H1 (cell line): Measurements from ENCODE around the gene WDR38. TPM values are rescaled to one million over a fixed set of nuclear protein-coding genes. Genes with fewer than 3 reads are reported as not detected.

ENCODE experiments used
- BRCA1 ChIP-seq: IDR thresholded peaks from 2 replicates; pipeline ENCODE4 v1.6.1; 2012; ENCODE audit warnings: low read depth, low read length, improper control_type of control experiment
- GABPA ChIP-seq: IDR thresholded peaks from 2 replicates; pipeline ENCODE4 v1.6.1; 2011; ENCODE audit warnings: mild to moderate bottlenecking, low read length, moderate library complexity, borderline replicate concordance; ENCODE audit not compliant: insufficient read depth
- HDAC2 ChIP-seq, 2 experiments: fragments of 300-600 bp in 1 of 2; sonication (generic) in 1 of 2; IDR thresholded peaks; 2 replicates each; pipeline ENCODE4 v1.6.1; 2011 to 2012; ENCODE audit warnings: low read depth in 2 of 2, low read length in 2 of 2, mild to moderate bottlenecking in 2 of 2, moderate library complexity in 2 of 2, borderline replicate concordance in 1 of 2, inconsistent platforms in 1 of 2
- MAX ChIP-seq: IDR thresholded peaks from 2 replicates; pipeline ENCODE4 v1.6.1; 2012; ENCODE audit warnings: inconsistent platforms
- NANOG ChIP-seq: IDR thresholded peaks from 2 replicates; pipeline ENCODE4 v1.6.1; 2011; ENCODE audit warnings: low read length, low read depth, mild to moderate bottlenecking, inconsistent platforms; ENCODE audit not compliant: insufficient read depth, poor library complexity, severe bottlenecking
- PHF8 ChIP-seq: fragments of 200-600 bp; sonication (generic); conservative IDR thresholded peaks from 2 replicates; pipeline ENCODE4 v1.7.1; 2012; ENCODE audit warnings: low read depth, mild to moderate bottlenecking, inconsistent platforms, low read length, moderate library complexity
- SP1 ChIP-seq: IDR thresholded peaks from 2 replicates; pipeline ENCODE4 v1.6.1; 2011; ENCODE audit warnings: low read depth, low read length
- TBP ChIP-seq: IDR thresholded peaks from 2 replicates; pipeline ENCODE4 v1.6.1; 2011; ENCODE audit warnings: low read depth, low read length, improper control_type of control experiment
- polyA plus RNA-seq, 7 experiments: library from polyadenylated mRNA; depleted of rRNA in 3 of 7; stranded (reverse) in 5 of 7; unstranded in 2 of 7; fragments of >200 nt in 5 of 7; fragments of 200-250 nt in 2 of 7; gene quantifications; 1 replicate in 5 of 7; 2 replicates in 1 of 7; 4 replicates in 1 of 7; pipeline versions ENCODE4 v1.2.1 to v1.2.3, GENCODE V29; 2011 to 2013; ENCODE audit warnings: missing spikeins in 2 of 7, mixed read lengths in 2 of 7
- total RNA-seq: library from RNA; stranded (reverse); fragmentation: NEBNext Ultra II Directional; extraction: Animal tissue kit (Norgen Biotek cat#: 25700); gene quantifications from 2 replicates; pipeline ENCODE4 v1.2.1, GENCODE V29; 2021

WDR38 gene
- total and polyA plus RNA-seq, 2 of the 8 experiments (the other 6 are each of a cell fraction or from before 2014, with no cell fraction given), result not detected

DNA sequence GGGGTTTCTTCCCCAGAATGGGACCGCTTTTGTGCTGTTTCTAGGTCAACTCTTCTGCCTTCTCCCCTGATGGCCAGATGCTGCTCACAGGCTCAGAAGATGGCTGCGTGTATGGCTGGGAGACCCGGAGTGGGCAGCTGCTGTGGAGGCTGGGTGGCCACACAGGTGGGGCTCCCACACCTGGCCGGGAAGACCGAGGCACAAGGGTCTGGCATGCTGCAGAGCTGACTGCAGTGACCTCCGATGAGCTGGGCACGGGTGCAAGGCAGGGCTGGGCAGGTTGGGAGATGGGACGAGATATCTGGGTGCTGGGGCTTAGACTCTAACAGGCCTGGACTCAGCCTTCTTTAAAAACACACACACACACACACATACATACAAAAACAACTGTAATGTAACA is 901 bp downstream of the WDR38 start (continued):
- TF ChIP-seq NANOG (no peak), TBP (no peak), HDAC2 (IDR thresholded peaks at IDR 0.05; ENCODE audit: borderline replicate concordance in 1 of 2, low read depth in 2 of 2, low read length in 2 of 2) (no peak), GABPA (no peak), SP1 (no peak), MAX (no peak), PHF8 (no peak), BRCA1 (no peak)
